Measurements from ENCODE around the gene TBXAS1.
A peak's percentile ranks its signal among the peaks of the same experiment; 100 is the strongest.
"Not testable (repeated sequence)": the region's sequence is repeated elsewhere in the genome, so short reads cannot be mapped to it uniquely, and the experiment has no call there.

The TBXAS1 gene

DNA sequence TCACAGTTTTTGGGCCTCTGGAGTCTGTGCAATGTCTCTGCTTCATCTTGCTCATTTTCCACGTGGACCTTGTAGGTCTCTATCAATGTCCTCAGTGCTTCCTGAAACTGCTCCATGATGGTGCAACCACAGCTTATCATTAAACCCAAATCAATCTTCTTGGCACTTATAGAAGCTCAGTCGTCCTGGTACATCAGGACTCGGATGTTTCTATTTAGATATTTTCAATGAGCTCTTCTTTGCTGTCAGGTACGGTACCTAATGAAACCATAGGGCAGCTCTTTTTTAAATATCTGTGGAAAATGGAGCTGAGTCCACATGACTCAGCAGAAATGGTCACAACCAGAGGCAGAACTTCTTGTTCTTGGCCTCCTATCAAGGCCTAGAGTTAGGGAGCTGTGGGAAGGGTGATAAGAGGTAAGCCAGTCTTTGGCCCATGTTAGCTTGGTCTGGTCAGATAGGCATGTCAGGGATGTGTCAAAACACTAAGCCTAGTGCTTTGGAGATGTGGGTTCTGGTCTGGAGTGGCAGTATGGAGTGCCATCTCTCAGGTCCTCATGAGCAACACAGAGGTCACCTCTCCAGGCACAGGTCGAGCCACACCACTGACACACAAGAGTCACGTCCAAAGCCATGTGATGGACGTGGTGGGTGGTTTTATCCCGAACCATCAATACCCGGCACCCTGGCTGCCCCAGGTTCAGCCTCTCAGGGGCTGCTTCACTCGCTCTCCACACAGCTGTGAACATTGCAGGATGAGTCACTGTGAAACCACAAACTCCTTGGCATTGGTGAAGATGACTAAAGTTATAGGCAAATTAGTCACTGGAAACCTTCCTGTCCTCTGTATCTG lies 87.0 kb downstream of the TBXAS1 start:
- peak; percentile 68 to 87 (median 72) for DNase-seq

DNA sequence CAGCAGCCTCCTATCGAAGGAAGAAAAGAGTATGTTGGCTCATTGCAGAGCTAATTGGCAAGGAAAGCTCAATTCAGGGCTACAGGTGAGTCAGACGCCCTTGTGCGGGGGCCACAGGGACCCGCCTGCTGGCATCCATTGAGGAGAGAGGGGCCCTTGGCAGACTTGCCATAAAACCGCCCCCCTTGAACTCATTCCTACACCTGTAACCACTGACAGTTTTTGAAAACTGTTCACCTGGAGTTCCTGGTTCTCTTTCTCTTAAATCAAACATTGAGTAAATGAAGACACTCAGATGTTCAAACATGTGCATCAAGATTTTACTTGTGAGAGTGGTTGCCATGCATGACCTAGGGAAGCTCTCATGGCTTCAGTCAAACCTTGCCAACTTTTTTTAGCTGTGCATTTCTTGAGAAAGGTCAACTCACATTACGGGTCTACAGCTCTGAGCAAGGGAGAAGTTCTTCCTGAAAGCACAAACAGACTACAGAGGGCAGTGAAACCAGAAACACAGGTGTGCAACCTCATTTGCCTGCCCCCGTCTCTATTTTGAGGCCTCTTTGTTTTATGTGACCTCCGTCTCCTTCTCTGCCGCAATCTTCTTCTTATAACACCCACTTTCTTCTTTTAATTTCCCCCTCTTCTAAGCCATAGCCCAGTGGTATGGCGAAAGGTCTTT lies 87.8 kb downstream of the TBXAS1 start:
- DNase-seq: no peak

DNA sequence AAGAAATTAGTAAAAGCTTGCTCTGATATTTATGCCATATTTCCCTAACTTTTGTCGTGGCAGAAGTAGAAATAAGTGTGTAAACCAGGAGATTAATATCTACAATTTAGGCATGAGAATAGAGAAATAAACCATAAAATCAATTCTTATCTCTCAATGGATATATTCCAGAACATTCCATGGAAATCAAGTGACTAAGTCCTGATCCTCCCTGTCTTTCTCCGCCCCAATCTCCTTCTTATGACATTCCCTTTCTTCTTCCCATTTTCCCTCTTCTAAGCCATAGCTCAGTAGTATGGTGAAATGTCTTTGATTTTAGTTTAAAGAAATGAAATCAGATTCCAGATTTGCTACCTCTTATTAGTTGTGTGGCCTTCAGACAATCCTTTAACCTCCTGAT lies 88.8 kb downstream of the TBXAS1 start:
- DNase-seq: no peak

DNA sequence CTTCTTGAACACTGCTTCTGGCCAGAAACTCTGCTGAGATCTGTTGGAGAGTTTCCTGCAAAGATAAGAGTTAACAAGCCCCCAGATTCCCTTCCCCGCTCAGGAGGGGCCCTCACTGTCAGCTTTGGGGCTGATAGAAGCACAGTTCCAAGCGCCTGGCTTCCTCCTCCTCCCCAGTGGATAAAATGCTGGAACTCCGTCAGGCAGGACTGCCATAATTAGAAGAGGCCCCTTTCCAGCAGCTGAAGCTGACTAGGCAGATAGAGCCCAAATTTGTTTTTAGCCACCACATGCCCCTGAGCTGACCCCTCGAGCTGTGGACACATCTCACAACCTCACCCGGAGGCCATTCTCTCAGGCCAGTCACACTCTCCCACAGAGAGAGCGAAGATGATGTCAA lies 89.4 kb downstream of the TBXAS1 start:
- no peak for DNase-seq

DNA sequence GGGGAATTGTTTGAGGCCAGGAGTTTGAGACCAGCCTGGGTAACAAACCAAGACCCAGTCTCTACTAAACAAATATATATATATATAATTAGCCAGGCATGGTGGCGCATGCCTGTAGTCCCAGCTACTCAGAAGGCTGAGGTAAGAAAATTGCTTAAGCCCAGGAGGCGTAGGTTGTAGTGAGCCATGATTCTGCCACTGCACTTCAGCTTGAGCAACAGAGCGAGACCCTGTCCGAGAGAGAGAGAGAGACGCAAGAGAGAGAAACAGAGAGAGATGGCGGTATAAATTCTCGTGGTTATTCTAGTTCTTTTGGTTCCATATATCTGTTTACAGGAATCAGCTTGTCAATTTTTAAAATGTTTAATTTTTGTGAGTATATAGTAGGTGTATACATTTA lies 94.0 kb downstream of the TBXAS1 start:
- no peak for DNase-seq

DNA sequence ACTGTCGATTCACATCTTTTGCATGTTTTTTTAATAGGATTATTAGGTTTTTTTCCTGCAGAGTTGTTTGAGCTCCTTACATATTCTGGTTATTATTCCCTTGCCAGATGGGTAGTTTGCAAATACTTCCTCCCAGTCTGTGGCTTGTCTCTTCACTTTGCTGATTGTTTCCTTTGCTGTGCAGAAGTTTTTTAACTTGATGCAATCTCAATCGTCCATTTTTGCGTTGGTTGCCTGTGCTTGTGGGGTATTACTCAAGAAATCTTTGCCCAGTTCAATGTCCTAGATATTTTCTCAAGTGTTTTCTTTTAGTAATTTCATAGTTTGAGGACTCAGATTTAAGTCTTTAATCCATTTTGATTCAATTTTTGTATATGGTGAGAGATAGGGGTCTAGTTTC lies 95.4 kb downstream of the TBXAS1 start:
- peak; percentile 33 to 61 (median 55) for DNase-seq

DNA sequence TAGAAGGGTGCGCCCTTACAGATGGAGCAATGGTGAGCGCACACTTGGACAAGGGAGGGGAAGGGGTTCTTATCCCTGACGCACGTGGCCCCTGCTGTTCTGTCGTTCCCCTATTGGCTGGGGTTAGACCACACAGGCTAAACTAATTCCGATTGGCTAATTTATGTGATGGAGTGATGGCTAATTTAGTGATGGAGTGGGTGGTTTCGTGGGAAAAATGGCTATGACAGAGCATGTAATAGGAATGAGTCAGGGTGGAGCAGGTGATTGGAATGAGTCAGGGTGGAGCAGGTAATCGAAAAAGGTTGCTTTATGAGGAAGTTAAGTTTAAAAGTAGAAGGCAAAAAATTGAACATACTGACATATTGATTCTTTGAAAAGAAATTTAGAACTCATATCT lies 100.2 kb downstream of the TBXAS1 start:
- DNase-seq: not testable (repeated sequence)

DNA sequence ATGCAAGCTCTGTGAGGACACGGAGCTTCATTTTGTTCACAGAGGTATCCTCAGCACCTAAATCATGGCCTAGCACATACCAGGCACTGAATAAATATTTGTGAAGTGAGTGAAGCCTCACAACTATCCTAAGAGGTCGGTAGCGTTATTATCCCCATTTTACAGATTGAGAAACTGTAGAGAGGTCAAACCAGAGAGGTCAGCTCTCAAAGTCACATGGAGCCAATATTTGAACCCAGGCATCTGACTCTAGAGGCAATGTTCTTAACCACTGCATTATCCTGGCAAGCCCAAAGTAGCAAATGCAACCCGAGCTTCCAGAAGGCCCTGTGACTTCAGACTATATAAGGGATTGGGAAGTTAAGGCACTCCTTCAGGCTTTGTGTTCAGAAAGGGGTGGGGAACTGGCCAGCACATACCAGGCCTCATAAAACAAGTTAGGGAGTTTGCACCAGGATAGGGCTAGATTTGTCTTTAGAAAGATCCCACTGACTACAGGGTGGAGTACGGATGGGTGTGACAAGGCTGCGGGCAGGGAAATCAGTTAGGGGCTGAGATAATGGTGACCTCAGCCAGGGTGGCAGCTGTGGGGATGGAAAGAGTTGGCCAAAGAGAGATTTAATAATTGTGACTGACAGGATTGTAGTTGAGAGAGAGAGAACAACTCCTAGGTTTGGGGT lies 101.4 kb downstream of the TBXAS1 start:
- DNase-seq: no peak

DNA sequence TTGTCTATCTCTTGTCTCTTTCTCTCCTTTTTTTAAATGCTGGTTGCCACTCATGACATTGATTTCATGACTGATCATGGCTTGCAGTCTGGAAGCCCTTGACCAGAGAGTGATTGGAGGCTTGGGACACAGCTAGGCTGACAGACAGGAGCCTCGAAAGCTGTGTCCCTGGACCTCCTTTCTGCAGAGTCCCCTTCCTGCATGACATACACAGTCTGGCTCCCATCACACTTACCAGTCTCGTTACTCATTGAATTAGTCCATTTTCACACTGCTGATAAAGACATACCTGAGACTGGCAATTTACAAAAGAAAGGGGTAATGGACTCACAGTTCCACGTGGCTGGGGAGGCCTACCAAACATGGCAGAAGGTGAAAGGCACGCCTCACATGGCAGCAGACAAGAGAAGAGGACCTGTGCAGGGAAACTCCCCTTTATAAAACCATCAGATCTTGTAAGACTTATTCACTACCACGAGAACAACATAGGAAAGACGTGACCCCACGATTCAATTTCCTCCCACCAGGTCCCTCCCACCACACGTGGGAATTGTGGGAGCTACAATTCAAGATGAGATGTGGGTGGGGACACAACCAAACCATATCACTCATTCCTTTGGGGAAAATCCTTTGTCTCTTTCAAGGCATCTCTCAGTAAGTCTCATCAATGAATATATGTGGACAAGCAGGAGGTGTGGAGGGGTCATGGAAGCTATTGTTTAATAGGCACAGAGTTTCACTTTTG lies 102.3 kb downstream of the TBXAS1 start:
- DNase-seq: peak in 2 of 4 experiments; percentile 24 to 47

DNA sequence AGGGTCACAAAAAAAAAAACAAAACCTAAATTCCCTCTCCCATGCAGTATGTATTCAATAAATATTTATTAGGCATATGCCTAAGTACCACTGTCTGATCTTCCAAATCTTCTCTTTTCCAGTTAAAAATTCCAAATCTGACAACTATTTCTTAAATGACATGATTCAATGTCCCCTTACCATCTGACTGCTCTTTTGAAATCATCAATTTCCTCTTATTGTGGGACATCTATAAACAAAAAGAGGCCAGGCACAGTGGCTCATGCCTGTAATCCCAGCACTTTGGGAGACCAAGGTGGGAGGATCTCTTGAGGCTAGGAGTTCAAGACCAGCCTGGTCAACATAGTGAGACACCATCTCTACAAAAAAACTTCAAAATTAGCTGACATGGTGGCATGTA lies 103.5 kb downstream of the TBXAS1 start:
- DNase-seq: peak in 3 of 4 experiments; percentile 22 to 37 (median 28)

DNA sequence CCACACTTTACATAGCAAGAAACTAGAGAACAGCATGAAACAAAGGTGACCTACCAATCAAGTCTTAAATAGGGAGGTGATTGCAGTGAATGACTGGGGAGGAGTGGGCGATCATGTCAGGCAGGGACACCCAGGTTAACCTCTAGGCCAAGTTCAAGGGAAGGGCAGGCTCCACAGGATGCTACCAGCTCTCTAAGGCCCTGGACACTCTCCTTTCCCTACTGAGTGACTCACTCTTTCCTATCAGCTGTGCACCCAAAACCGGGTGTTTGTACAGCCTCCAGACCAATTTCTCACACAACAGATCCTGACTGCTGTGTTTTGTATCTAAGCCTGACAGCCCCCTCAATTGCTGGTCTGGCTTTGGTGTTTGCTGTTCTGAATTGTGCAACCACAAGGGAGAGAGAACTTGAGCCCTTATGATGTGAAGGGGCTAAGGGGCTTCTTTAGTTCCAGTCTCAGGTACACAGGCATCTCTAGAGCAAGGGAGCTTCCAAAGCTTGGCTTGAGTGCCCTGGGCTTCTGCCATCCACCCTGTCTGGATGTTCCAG lies 107.8 kb downstream of the TBXAS1 start:
- DNase-seq: peak; percentile 45 to 77 (median 59)

DNA sequence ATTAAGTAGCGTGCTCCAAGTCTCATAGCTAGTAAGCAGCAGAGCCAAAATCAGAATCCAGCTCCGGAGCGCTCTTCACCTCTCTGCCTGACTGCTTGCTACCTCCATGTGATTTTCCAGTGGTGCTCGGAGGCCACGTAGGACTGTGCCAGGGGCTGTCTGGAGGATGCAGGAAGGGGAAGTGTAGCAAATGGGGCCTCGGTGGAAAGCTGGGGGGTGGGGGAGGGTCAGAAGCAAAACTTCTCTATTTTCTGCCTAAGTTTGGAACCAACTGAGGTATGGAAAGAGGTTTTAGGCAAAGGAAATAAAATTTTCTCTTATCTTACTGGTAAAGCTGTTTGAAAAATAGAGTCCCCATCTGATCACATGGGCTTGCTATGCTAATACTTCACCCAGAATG lies 108.7 kb downstream of the TBXAS1 start:
- DNase-seq: peak; percentile 68 to 83 (median 79)

DNA sequence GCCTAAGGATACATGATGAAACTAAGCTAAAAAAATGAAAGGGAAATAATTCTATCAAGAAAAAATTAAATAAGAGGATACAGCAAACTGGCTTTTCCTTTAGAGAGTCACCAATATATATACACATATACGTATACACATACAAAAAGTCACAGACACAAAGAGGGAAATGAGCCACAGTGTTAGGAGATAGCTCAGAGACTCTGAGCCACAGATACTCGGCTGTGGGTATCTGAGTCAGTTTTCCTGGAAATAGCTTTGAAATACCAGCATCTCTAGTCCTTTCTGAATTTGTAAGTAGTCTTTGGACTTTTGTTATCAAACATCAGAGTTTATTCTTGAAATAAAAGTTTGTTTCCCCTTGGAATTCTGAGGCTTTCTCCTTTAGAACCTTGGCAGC lies 111.8 kb downstream of the TBXAS1 start:
- DNase-seq: no peak

DNA sequence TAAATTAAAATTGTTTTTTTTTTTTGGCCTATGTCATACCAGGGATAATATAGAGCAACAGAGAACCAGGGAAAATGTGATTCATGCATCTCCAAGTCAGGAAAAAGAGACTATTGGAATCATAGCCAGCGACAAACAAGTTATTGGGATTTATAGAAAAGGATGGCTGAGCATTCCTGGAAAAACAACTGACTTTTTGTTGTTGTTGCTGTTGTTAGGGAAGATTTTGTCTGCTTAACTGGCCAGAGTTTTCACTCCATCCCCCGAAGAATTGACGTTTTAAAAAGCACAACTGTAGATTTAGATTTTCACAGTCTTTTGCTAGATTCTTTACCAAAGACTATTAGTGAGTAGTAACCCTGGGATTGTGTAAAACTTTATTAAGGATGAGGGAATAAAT lies 112.4 kb downstream of the TBXAS1 start:
- no peak for DNase-seq

DNA sequence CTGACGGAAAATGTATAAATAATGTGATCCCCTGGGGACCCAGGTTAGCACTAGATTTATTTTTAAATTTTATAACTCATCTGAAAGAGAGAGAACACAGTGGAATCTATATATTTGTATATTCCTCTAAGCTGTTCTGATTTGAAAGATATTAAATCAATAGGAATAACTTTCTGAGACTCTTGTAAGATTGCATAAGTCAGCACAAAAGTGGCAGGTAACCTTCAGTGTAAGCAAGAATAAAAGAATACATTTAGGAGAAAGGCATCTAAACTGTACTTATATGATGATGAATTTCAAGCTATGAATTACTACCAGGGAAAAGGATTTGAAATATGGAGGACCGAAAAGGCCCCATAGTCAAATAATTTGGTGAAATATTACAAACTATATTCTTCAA lies 112.8 kb downstream of the TBXAS1 start:
- DNase-seq: no peak

DNA sequence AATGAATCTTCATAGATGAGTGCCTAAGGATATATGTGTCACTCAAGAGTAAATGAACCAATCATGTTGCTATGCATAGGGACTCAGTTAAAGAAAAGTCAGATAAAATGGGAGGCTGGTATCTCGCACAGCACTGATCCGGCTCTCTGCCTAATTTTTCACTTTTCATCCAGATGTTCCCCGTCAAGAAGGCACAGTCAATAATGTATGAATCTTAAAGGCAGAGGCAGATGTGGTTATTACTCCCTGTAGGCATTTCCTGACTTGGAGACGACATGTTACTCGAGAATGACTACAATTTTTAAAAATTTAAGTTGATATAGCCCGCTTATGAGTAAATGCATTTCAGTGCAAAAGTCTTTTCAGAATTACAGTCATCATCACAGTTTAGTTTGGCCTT lies 113.6 kb downstream of the TBXAS1 start:
- DNase-seq: no peak

DNA sequence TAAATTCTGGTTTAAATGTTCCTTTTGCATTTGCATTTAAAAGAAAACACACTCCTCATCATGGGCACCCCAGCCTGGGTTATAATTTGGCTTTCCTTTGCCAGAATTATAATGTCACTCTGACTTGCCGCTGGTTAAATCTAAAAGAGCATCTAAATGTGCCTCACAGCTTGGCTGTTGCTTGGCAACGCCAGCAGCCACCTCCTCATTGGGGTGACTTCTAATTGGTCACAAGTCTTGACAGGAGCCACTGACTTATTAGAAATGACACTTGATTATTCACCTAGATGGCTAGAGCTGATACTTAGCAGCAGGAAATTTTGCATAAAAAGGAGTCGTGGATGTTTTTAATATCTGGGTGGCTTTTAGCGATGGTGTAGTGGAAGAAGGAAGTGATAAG lies 114.3 kb downstream of the TBXAS1 start:
- DNase-seq: no peak

DNA sequence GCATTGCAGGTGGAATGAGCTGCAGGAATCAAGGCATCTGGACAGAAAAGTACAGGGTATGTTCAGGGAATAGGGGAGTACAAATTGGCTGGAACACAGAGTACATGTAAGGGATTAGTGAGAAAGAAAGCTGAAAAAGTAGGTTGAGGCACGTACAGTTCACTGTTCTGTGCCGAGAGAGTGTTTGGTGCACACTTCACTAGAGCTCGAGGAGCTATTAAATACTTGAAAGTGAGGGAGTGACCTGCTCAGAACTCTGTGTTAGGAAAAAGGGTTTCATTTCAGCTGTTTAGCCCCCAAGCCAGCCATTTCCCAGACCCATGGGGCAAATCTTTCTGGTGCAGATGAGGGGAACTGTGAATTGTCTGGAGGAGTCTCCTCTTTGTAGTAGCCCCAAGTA lies 115.2 kb downstream of the TBXAS1 start:
- DNase-seq: no peak

DNA sequence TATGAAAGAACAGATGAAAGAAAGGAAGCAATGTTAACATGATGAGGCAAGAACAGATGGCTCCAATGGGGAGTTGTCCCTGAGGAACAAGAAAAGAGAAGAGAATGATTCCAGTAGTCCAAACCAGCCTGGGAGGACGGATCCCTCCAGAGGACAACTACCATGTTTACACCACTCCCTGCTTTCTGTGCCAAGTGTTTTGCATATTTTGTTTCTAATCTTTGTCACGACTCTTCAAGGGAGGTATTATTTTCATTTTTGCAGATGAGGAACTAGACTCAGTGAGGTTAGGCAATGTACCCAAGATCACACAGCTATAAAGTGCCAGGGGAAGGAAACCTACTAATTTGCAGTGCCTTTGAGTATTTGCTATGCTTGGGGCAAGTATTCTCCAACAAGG lies 117.5 kb downstream of the TBXAS1 start:
- DNase-seq: peak in 3 of 4 experiments; percentile 19 to 34 (median 29)

DNA sequence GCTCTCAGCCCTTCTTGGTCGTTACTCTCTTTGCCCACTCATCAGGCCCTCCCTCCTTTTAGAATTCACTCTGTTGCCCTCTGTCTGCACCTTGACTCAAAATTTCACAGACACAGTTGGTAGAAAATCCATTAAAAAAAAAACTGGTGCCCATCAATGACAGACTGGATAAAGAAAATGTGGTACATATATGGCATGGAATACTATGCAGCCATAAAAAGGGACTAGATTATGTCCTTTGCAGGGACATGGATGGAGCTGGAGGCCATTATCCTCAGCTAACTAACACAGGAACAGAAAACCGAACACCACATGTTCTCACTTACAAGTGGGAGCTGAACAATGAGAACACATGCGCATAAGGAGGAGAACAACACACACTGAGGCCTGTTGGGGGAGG lies 118.0 kb downstream of the TBXAS1 start:
- DNase-seq: no peak

DNA sequence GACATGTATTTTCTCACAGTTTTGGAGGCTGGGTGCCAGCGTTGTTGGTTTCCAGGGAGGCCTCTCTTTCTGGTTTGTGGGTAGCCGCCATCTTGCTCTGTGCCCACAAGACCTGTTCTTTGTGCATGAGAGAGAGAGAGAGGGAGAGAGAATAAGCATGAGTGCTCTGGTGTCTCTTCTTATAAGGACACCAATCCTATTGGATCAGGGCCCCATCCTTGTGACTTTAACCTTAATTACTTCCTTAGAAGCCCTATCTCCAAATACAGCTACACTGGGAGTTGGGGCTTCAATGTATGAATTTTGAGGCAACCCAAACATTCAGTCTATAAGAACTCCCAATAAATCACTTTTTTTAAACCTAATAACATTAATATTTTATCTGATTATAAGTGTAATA lies 119.1 kb downstream of the TBXAS1 start:
- DNase-seq: no peak

DNA sequence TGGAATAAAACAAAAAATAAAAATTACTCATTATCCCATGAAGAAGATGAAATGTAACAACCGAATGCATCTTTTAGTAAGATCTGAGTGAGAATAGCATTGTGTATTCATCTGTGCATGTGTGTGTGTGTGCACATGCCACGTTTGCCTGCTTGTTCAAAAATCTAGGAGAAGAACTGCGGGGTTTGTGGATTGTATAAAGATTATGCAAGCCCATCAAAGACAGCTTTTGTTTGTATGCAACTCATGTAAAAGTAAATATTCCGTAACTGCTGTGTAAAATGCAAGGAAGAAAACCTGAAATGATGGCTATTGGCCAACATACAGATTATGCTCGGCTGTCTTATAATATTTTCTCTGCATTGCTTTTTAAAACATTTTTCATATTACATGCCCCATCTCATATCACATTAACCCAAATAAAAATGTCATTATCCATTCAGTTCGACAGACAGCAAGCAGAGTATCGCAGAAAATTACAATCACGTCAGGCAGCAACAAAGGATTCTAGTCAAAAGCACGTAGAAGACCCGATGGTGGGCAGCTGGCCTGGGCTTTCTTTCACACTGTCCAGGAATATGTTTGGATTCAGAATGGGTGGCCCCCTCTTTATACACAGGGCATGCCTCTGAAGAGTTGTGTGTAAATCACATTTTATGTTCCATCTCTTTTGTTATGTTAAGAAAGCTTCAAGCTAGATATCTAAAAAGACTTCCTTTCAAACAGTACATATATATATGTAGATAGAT lies 119.7 kb downstream of the TBXAS1 start:
- DNase-seq: no peak
